ENCODE results near the gene GJA8.

- TF ChIP-seq POLR2A (IDR thresholded peaks at IDR 0.05) (no peak), CTCF (IDR thresholded peaks at IDR 0.05) (no peak), POLR2AphosphoS5 (IDR thresholded peaks at IDR 0.05) (no peak)
Measured at GRCh38 chr1:147907786-147908509, 5.4 kb downstream of the GJA8 start.

Measured in prostate gland (tissue), 2 donors.